ENCODE data around the gene ABI1. TPM values are rescaled to one million over a fixed set of nuclear protein-coding genes. Genes with fewer than 3 reads are reported as not detected.

The ABI1 gene
- total and polyA plus RNA-seq, 9 of the 15 experiments (the other 6 are each of a cell fraction or from before 2014, with no cell fraction given): 22.1 to 52.3 (median 39.0) TPM

DNA sequence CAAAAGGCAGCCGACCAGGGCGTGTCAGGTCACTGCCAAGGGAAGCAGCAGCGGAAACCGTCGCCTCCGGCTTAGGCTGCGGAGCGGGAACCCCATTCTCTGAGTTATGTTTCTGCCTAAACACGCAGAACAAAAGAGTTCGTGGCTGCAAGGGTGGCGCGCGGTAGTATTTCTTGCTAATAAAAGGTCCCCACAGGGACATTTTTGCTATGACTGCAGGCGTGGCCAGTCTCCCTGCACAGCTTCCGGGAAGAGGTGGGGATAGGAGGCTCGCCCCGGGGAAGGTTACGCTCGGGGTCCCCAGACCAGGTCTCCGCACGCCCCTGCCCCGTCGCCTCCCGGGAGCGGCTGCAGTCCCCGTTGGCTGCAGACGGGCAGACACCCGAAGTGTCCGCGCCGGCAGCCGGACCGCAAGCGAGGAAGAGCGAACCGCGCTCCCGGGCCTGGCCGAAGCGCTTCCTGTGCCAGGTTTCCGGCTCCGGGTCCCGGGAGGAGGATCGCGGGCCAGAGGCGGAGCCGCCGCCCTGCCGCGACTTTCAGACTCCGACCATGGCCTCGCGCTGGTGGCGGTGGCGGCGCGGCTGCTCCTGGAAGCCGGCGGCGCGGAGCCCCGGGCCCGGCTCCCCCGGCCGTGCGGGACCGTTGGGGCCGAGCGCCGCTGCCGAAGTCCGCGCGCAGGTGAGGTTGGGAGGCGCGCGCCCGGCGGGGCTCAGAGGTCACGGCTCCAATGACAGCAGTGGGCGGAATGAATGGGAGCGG is 163.4 kb downstream of the ABI1 start, which contains the start of gene PDSS1 (continued):
- TF ChIP-seq NR4A1 (CRISPR knock-in tag; IDR thresholded peaks at IDR 0.05): 0 out of 2 replicates have a peak, but pooled peaks have one; percentile 67
- TF ChIP-seq NR4A1 (tag; IDR thresholded peaks at IDR 0.05): no peak
- peak; percentile 43; the same call in 1 of the 2 replicates for TF ChIP-seq TOE1 (IDR thresholded peaks at IDR 0.05; ENCODE audit: borderline replicate concordance)
- TF ChIP-seq TOE1 (CRISPR knock-in tag; IDR thresholded peaks at IDR 0.05; ENCODE audit: borderline replicate concordance, low read depth): no peak
- peak; percentile 98 for TF ChIP-seq NR2C1 (IDR thresholded peaks at IDR 0.05)
- TF ChIP-seq NR2C1 (tag; IDR thresholded peaks at IDR 0.05): peak; percentile 98
- TF ChIP-seq MAZ (CRISPR knock-in tag; conservative IDR thresholded peaks at IDR 0.05 in 1 of 2, IDR thresholded peaks at IDR 0.05 in 1 of 2): peak; percentile 34 to 43; a peak in 1 of 4 replicates
- 0 out of 2 replicates have a peak, but pooled peaks have one; percentile 46 for TF ChIP-seq ZNF232 (CRISPR knock-in tag; IDR thresholded peaks at IDR 0.05)
- TF ChIP-seq, protein P1, sequence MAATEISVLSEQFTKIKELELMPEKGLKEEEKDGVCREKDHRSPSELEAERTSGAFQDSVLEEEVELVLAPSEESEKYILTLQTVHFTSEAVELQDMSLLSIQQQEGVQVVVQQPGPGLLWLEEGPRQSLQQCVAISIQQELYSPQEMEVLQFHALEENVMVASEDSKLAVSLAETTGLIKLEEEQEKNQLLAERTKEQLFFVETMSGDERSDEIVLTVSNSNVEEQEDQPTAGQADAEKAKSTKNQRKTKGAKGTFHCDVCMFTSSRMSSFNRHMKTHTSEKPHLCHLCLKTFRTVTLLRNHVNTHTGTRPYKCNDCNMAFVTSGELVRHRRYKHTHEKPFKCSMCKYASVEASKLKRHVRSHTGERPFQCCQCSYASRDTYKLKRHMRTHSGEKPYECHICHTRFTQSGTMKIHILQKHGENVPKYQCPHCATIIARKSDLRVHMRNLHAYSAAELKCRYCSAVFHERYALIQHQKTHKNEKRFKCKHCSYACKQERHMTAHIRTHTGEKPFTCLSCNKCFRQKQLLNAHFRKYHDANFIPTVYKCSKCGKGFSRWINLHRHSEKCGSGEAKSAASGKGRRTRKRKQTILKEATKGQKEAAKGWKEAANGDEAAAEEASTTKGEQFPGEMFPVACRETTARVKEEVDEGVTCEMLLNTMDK (IDR thresholded peaks at IDR 0.05; ENCODE audit: borderline replicate concordance, insufficient read depth, low read depth, low read length, poor library complexity, severe bottlenecking): peak; percentile 0
- TF ChIP-seq MEF2A (IDR thresholded peaks at IDR 0.05; ENCODE audit: control insufficient read depth, low read depth, low read length): no peak
- TF ChIP-seq, protein P2, sequence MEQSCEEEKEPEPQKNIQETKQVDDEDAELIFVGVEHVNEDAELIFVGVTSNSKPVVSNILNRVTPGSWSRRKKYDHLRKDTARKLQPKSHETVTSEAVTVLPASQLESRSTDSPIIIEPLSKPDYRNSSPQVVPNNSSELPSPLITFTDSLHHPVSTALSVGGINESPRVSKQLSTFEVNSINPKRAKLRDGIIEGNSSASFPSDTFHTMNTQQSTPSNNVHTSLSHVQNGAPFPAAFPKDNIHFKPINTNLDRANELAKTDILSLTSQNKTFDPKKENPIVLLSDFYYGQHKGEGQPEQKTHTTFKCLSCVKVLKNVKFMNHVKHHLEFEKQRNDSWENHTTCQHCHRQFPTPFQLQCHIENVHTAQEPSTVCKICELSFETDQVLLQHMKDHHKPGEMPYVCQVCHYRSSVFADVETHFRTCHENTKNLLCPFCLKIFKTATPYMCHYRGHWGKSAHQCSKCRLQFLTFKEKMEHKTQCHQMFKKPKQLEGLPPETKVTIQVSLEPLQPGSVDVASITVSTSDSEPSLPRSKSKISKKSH (CRISPR knock-in tag; IDR thresholded peaks at IDR 0.05): no peak
- TF ChIP-seq, protein P3, sequence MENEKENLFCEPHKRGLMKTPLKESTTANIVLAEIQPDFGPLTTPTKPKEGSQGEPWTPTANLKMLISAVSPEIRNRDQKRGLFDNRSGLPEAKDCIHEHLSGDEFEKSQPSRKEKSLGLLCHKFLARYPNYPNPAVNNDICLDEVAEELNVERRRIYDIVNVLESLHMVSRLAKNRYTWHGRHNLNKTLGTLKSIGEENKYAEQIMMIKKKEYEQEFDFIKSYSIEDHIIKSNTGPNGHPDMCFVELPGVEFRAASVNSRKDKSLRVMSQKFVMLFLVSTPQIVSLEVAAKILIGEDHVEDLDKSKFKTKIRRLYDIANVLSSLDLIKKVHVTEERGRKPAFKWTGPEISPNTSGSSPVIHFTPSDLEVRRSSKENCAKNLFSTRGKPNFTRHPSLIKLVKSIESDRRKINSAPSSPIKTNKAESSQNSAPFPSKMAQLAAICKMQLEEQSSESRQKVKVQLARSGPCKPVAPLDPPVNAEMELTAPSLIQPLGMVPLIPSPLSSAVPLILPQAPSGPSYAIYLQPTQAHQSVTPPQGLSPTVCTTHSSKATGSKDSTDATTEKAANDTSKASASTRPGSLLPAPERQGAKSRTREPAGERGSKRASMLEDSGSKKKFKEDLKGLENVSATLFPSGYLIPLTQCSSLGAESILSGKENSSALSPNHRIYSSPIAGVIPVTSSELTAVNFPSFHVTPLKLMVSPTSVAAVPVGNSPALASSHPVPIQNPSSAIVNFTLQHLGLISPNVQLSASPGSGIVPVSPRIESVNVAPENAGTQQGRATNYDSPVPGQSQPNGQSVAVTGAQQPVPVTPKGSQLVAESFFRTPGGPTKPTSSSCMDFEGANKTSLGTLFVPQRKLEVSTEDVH (IDR thresholded peaks at IDR 0.05; ENCODE audit: low read depth, partially characterized antibody): peak; percentile 85
- TF ChIP-seq FIP1L1 (IDR thresholded peaks at IDR 0.05; ENCODE audit: low read depth, low read length, poor library complexity, severe bottlenecking): peak; percentile 60
- TF ChIP-seq FOXA3 (CRISPR knock-in tag; conservative IDR thresholded peaks at IDR 0.05 in 1 of 2, IDR thresholded peaks at IDR 0.05 in 1 of 2): no peak
- no peak for TF ChIP-seq ZFP30 (CRISPR knock-in tag; IDR thresholded peaks at IDR 0.05; ENCODE audit: borderline replicate concordance)
